NT2/D1 (cell line): ENCODE results near the gene RAET1L.

Source experiments
- SUZ12 ChIP-seq: IDR thresholded peaks from 2 replicates; pipeline ENCODE4 v1.6.1; 2011; ENCODE audit not compliant: insufficient read length, insufficient read depth; ENCODE audit errors: extremely low read depth
- YY1 ChIP-seq: IDR thresholded peaks from 2 replicates; pipeline ENCODE4 v1.6.1; 2011; ENCODE audit not compliant: insufficient read length, insufficient read depth
- ZNF274 ChIP-seq: IDR thresholded peaks from 2 replicates; pipeline ENCODE4 v1.6.1; 2011; ENCODE audit warnings: mild to moderate bottlenecking, low read depth, low read length

GRCh38 chr6:150070236-150070818 lies 45.0 kb upstream of the RAET1L start:
- TF ChIP-seq SUZ12, result no peak
- no peak for TF ChIP-seq YY1
- no peak for TF ChIP-seq ZNF274
